ENCODE results near the gene CLDN34.
A peak's percentile ranks its signal among the peaks of the same experiment; 100 is the strongest.

Gene CLDN34

GRCh38 chrX:10006770-10007169 lies 39.6 kb downstream of the CLDN34 start:
- no peak overlapping the region for H3K27ac ChIP-seq (ENCODE audit: low read depth, low read length)

GRCh38 chrX:10007621-10008020 lies 40.5 kb downstream of the CLDN34 start:
- no peak overlapping the region for H3K9ac ChIP-seq (ENCODE audit: low read length)
- no peak overlapping the region for H3K4me3 ChIP-seq (ENCODE audit: low read depth in 1 of 2, low read length in 2 of 2)
- H3K36me3 ChIP-seq (ENCODE audit: insufficient read depth, low read length), result no peaks in the 10 kb centered on the region
- H3K9me3 ChIP-seq (ENCODE audit: low read length), result no peaks in the 10 kb centered on the region
- H3K27ac ChIP-seq (ENCODE audit: low read depth, low read length), result no peak overlapping the region
- peaks cover 9% of the 10 kb centered on the region for H3K4me1 ChIP-seq (ENCODE audit: insufficient read depth, low read length)
- H3K27me3 ChIP-seq (ENCODE audit: control insufficient read depth in 1 of 2, insufficient read depth in 2 of 2, low read length in 2 of 2), result no peaks in the 10 kb centered on the region

More at GRCh38 chrX:10006770-10007169, 39.6 kb downstream of the CLDN34 start:
- Histone ChIP-seq H3K9me3 (ENCODE audit: low read length) (no peaks in the 10 kb centered on the region), H3K9ac (ENCODE audit: low read length) (no peak overlapping the region), H3K27me3 (ENCODE audit: control insufficient read depth in 1 of 2, insufficient read depth in 2 of 2, low read length in 2 of 2) (no peaks in the 10 kb centered on the region), H3K4me1 (ENCODE audit: insufficient read depth, low read length) (peaks cover 9% of the 10 kb centered on the region), H3K36me3 (ENCODE audit: insufficient read depth, low read length) (no peaks in the 10 kb centered on the region), H3K4me3 (ENCODE audit: low read depth in 1 of 2, low read length in 2 of 2) (no peak overlapping the region)

GRCh38 chrX:10008483-10009056 lies 41.4 kb downstream of the CLDN34 start:
- no peaks in the 10 kb centered on the region for H3K27me3 ChIP-seq (ENCODE audit: control insufficient read depth in 1 of 2, insufficient read depth in 2 of 2, low read length in 2 of 2)
- no peaks in the 10 kb centered on the region for H3K36me3 ChIP-seq (ENCODE audit: insufficient read depth, low read length)
- no peak overlapping the region for H3K4me3 ChIP-seq (ENCODE audit: low read depth in 1 of 2, low read length in 2 of 2)
- no peak overlapping the region for H3K27ac ChIP-seq (ENCODE audit: low read depth, low read length)
- no peaks in the 10 kb centered on the region for H3K9me3 ChIP-seq (ENCODE audit: low read length)
- H3K9ac ChIP-seq (ENCODE audit: low read length), result no peak overlapping the region
- H3K4me1 ChIP-seq (ENCODE audit: insufficient read depth, low read length), result peaks cover 9% of the 10 kb centered on the region

GRCh38 chrX:10009741-10010140 lies 42.6 kb downstream of the CLDN34 start:
- Histone ChIP-seq H3K9me3 (ENCODE audit: low read length) (no peaks in the 10 kb centered on the region), H3K9ac (ENCODE audit: low read length) (no peak overlapping the region), H3K4me3 (ENCODE audit: low read depth in 1 of 2, low read length in 2 of 2) (no peak overlapping the region), H3K27ac (ENCODE audit: low read depth, low read length) (peak overlapping the region; percentile 3), H3K4me1 (ENCODE audit: insufficient read depth, low read length) (peaks cover 9% of the 10 kb centered on the region), H3K36me3 (ENCODE audit: insufficient read depth, low read length) (no peaks in the 10 kb centered on the region), H3K27me3 (ENCODE audit: control insufficient read depth in 1 of 2, insufficient read depth in 2 of 2, low read length in 2 of 2) (peaks cover 0 to 9% of the 10 kb centered on the region in 2 donors)

- H3K9me3 ChIP-seq (ENCODE audit: low read length), result no peaks in the 10 kb centered on the region
- H3K27ac ChIP-seq (ENCODE audit: low read depth, low read length), result no peak overlapping the region
- peaks cover 0 to 9% of the 10 kb centered on the region in 2 donors for H3K27me3 ChIP-seq (ENCODE audit: control insufficient read depth in 1 of 2, insufficient read depth in 2 of 2, low read length in 2 of 2)
- no peak overlapping the region for H3K9ac ChIP-seq (ENCODE audit: low read length)
- H3K4me1 ChIP-seq (ENCODE audit: insufficient read depth, low read length), result peaks cover 9% of the 10 kb centered on the region
- no peaks in the 10 kb centered on the region for H3K36me3 ChIP-seq (ENCODE audit: insufficient read depth, low read length)
- no peak overlapping the region for H3K4me3 ChIP-seq (ENCODE audit: low read depth in 1 of 2, low read length in 2 of 2)
These were observed 43.5 kb downstream of the CLDN34 start for GRCh38 chrX:10010686-10011085.

- Histone ChIP-seq H3K4me3 (ENCODE audit: low read depth in 1 of 2, low read length in 2 of 2) (no peak overlapping the region), H3K9ac (ENCODE audit: low read length) (no peak overlapping the region), H3K27me3 (ENCODE audit: control insufficient read depth in 1 of 2, insufficient read depth in 2 of 2, low read length in 2 of 2) (peaks cover 0 to 9% of the 10 kb centered on the region in 2 donors), H3K4me1 (ENCODE audit: insufficient read depth, low read length) (peaks cover 9% of the 10 kb centered on the region), H3K9me3 (ENCODE audit: low read length) (no peaks in the 10 kb centered on the region), H3K36me3 (ENCODE audit: insufficient read depth, low read length) (no peaks in the 10 kb centered on the region), H3K27ac (ENCODE audit: low read depth, low read length) (no peak overlapping the region)
These were observed 44.2 kb downstream of the CLDN34 start for GRCh38 chrX:10011261-10011931.

- no peaks in the 10 kb centered on the region for H3K36me3 ChIP-seq (ENCODE audit: insufficient read depth, low read length)
- H3K27ac ChIP-seq (ENCODE audit: low read depth, low read length), result no peak overlapping the region
- H3K9ac ChIP-seq (ENCODE audit: low read length), result no peak overlapping the region
- no peaks in the 10 kb centered on the region for H3K9me3 ChIP-seq (ENCODE audit: low read length)
- H3K4me1 ChIP-seq (ENCODE audit: insufficient read depth, low read length), result peaks cover 5% of the 10 kb centered on the region
- peaks cover 0 to 9% of the 10 kb centered on the region in 2 donors for H3K27me3 ChIP-seq (ENCODE audit: control insufficient read depth in 1 of 2, insufficient read depth in 2 of 2, low read length in 2 of 2)
- H3K4me3 ChIP-seq (ENCODE audit: low read depth in 1 of 2, low read length in 2 of 2), result no peak overlapping the region
These were observed 44.8 kb downstream of the CLDN34 start for GRCh38 chrX:10011991-10012390.

- no peak overlapping the region for H3K9ac ChIP-seq (ENCODE audit: low read length)
- H3K4me3 ChIP-seq (ENCODE audit: low read depth in 1 of 2, low read length in 2 of 2), result peak overlapping the region; percentile 55 to 69
- peak overlapping the region; percentile 35 for H3K27ac ChIP-seq (ENCODE audit: low read depth, low read length)
These were observed 47.5 kb downstream of the CLDN34 start for GRCh38 chrX:10014462-10015354.

GRCh38 chrX:10015355-10015722 lies 48.2 kb downstream of the CLDN34 start:
- H3K27ac ChIP-seq (ENCODE audit: low read depth, low read length), result no peak overlapping the region
- no peak overlapping the region for H3K4me3 ChIP-seq (ENCODE audit: low read depth in 1 of 2, low read length in 2 of 2)

More at GRCh38 chrX:10014462-10015354, 47.5 kb downstream of the CLDN34 start:
- Histone ChIP-seq H3K9me3 (ENCODE audit: low read length) (no peaks in the 10 kb centered on the region), H3K27me3 (ENCODE audit: control insufficient read depth in 1 of 2, insufficient read depth in 2 of 2, low read length in 2 of 2) (peaks cover 0 to 9% of the 10 kb centered on the region in 2 donors), H3K4me1 (ENCODE audit: insufficient read depth, low read length) (peaks cover 13% of the 10 kb centered on the region), H3K36me3 (ENCODE audit: insufficient read depth, low read length) (no peaks in the 10 kb centered on the region)

GRCh38 chrX:10015723-10016518 lies 48.8 kb downstream of the CLDN34 start:
- Histone ChIP-seq H3K9me3 (ENCODE audit: low read length) (no peaks in the 10 kb centered on the region), H3K27me3 (ENCODE audit: control insufficient read depth in 1 of 2, insufficient read depth in 2 of 2, low read length in 2 of 2) (peaks cover 0 to 9% of the 10 kb centered on the region in 2 donors), H3K9ac (ENCODE audit: low read length) (peak overlapping the region; percentile 39), H3K27ac (ENCODE audit: low read depth, low read length) (peak overlapping the region; percentile 79), H3K4me1 (ENCODE audit: insufficient read depth, low read length) (peaks cover 10% of the 10 kb centered on the region), H3K4me3 (ENCODE audit: low read depth in 1 of 2, low read length in 2 of 2) (peak overlapping the region; percentile 22 to 52), H3K36me3 (ENCODE audit: insufficient read depth, low read length) (no peaks in the 10 kb centered on the region)

More at GRCh38 chrX:10015355-10015722, 48.2 kb downstream of the CLDN34 start:
- Histone ChIP-seq H3K27me3 (ENCODE audit: control insufficient read depth in 1 of 2, insufficient read depth in 2 of 2, low read length in 2 of 2) (peaks cover 0 to 9% of the 10 kb centered on the region in 2 donors), H3K4me1 (ENCODE audit: insufficient read depth, low read length) (peaks cover 10% of the 10 kb centered on the region), H3K9ac (ENCODE audit: low read length) (no peak overlapping the region), H3K36me3 (ENCODE audit: insufficient read depth, low read length) (no peaks in the 10 kb centered on the region), H3K9me3 (ENCODE audit: low read length) (no peaks in the 10 kb centered on the region)

Measured in muscle layer of colon (tissue), 2 donors.